HEK293T (cell line): ENCODE measurements around the gene ILKAP.

Experiments used
- ARNT ChIP-seq: fragments of 450-650 bp; IDR thresholded peaks from 2 replicates; pipeline ENCODE4 v1.6.1; 2017; ENCODE audit warnings: mild to moderate bottlenecking
- BHLHE40 ChIP-seq: fragments of 450-650 bp; IDR thresholded peaks from 2 replicates; pipeline ENCODE4 v1.6.1; 2016; ENCODE audit warnings: mild to moderate bottlenecking, moderate library complexity, borderline replicate concordance
- CTBP1 ChIP-seq: fragments of 450-650 bp; IDR thresholded peaks from 2 replicates; pipeline ENCODE4 v1.6.1; 2016; ENCODE audit warnings: borderline replicate concordance
- ELF4 ChIP-seq: fragments of 450-650 bp; IDR thresholded peaks from 2 replicates; pipeline ENCODE4 v1.6.1; 2017; ENCODE audit warnings: antibody characterized with exemption
- FOXA1 ChIP-seq: fragments of 450-650 bp; IDR thresholded peaks from 2 replicates; pipeline ENCODE4 v1.6.1; 2016; ENCODE audit warnings: mild to moderate bottlenecking
- FOXM1 ChIP-seq: fragments of 450-650 bp; IDR thresholded peaks from 2 replicates; pipeline ENCODE4 v1.6.1; 2017; ENCODE audit warnings: mild to moderate bottlenecking, borderline replicate concordance
- L3MBTL2 ChIP-seq: fragments of 450-650 bp; conservative IDR thresholded peaks from 2 replicates; pipeline ENCODE4 v1.6.1; 2016; ENCODE audit warnings: mild to moderate bottlenecking
- LEF1 ChIP-seq: fragments of 450-650 bp; IDR thresholded peaks from 2 replicates; pipeline ENCODE4 v1.6.1; 2017; ENCODE audit warnings: mild to moderate bottlenecking, borderline replicate concordance
- NFRKB ChIP-seq: fragments of 450-650 bp; IDR thresholded peaks from 2 replicates; pipeline ENCODE4 v1.6.1; 2016; ENCODE audit warnings: mild to moderate bottlenecking, moderate library complexity
- PKNOX1 ChIP-seq: fragments of 450-650 bp; IDR thresholded peaks from 2 replicates; pipeline ENCODE4 v1.6.1; 2016
- SP1 ChIP-seq: fragments of 450-650 bp; IDR thresholded peaks from 2 replicates; pipeline ENCODE4 v1.6.1; 2017
- SUZ12 ChIP-seq: fragments of 450-650 bp; IDR thresholded peaks from 2 replicates; pipeline ENCODE4 v1.6.1; 2016; ENCODE audit warnings: mild to moderate bottlenecking
- TARDBP ChIP-seq: fragments of 450-650 bp; IDR thresholded peaks from 2 replicates; pipeline ENCODE4 v1.6.1; 2016

GRCh38 chr2:238235856-238236255 is 32.4 kb upstream of the ILKAP start:
- TF ChIP-seq SUZ12 (no peak), BHLHE40 (no peak), LEF1 (no peak), ELF4 (no peak), CTBP1 (no peak), ARNT (no peak), NFRKB (no peak), PKNOX1 (no peak), FOXA1 (no peak), SP1 (no peak), TARDBP (no peak), L3MBTL2 (no peak), FOXM1 (no peak)
